ENCODE results near the gene LCA5L. TPM values are rescaled to one million over a fixed set of nuclear protein-coding genes. Genes with fewer than 3 reads are reported as not detected.
"Not testable (repeated sequence)": the region's sequence is repeated elsewhere in the genome, so short reads cannot be mapped to it uniquely, and the experiment has no call there.

LCA5L gene
- total RNA-seq, 1 experiment from 2014 or later, result 2.7 TPM

GRCh38 chr21:39387461-39388037 is 58.0 kb downstream of the LCA5L start:
- peak; percentile 80 for DNase-seq (ENCODE audit: low spot score)

DNA sequence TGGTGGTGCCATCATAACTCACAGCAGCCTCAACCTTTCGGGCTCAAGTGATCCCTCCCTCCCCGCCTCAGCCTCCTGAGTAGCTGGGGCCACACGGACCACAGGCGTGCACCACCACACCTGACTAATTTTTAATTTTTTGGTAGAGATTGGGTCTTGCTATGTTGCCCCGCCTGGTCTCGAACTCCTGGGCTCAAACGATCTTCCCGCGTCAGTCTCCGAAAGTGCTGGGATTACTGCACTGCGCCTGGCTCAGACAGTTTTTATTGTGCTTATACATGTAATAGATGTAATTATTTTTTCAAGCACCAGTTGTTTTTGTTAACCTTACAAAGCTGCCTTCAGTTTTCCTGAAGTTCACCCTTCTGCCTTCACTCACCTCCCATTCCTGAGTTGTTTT is 58.7 kb downstream of the LCA5L start:
- no peak for DNase-seq (ENCODE audit: low spot score)

- DNase-seq (ENCODE audit: low spot score), result no peak
Measured at GRCh38 chr21:39386194-39386593, 59.4 kb downstream of the LCA5L start.

- no peak for DNase-seq (ENCODE audit: low spot score)
Measured at GRCh38 chr21:39385299-39386145, 60.1 kb downstream of the LCA5L start.

DNA sequence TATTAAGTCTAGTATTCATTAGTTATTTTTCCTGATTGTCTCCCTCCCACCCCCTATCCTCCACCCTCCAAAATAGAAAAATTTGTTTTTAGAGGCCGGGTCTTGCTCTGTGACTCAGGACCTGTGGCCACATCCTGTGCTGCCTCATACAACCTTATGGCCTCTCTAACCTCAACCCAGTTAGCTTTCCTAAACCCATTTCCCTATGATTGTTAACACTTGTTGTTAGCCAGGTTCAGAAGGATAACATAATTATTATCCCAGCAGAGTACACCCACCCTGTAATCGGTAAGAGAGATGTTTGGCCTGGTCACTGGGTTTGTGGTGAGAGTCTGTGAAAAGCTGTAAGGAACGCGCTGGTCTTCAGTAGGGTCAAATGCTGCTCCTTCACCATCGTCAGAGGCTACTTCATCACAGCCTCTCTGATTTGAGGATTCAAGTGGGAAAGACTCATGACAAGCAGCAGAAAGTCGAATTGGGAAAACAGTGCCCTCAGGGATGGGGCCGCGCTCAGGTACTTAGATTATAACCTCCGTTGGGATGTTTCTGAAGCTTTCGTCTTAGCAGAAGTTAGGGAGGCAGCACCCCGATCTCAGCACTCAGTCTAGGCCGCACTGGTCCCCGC is 60.8 kb downstream of the LCA5L start:
- DNase-seq (ENCODE audit: low spot score), result peak; percentile 56

DNA sequence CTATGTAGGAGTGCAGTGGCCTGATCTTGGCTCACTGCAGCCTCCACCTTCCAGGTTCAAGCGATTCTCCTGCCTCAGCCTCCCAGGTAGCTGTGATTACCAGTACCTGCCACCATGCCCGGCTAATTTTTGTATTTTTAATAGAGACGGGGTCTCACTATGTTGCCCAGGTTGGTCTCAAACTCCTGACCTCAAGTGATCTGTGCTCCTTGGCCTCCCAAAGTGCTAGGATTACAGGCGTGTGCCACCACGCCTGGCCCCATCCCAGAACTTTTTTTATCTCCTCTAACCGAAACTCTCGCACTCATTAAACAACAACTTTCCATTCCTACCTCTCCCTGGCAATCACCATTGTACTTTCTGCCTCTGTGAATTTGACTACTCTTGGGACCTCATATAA is 63.5 kb downstream of the LCA5L start:
- not testable (repeated sequence) for DNase-seq (ENCODE audit: low spot score)

- peak; percentile 21 for DNase-seq (ENCODE audit: low spot score)
Measured at GRCh38 chr21:39381009-39381408, 64.6 kb downstream of the LCA5L start.

- DNase-seq (ENCODE audit: low spot score), result peak; percentile 93
Measured at GRCh38 chr21:39379986-39380891, 65.3 kb downstream of the LCA5L start.

- DNase-seq (ENCODE audit: low spot score), result peak; percentile 21
Measured at GRCh38 chr21:39377444-39378050, 68.0 kb downstream of the LCA5L start.

GRCh38 chr21:39375446-39375845 is 70.1 kb downstream of the LCA5L start:
- DNase-seq (ENCODE audit: low spot score), result no peak

- DNase-seq (ENCODE audit: low spot score), result no peak
Measured at GRCh38 chr21:39374046-39374445, 71.5 kb downstream of the LCA5L start.

- peak; percentile 37 for DNase-seq (ENCODE audit: low spot score)
Measured at GRCh38 chr21:39373634-39374033, 71.9 kb downstream of the LCA5L start.

GRCh38 chr21:39369896-39370288 is 75.7 kb downstream of the LCA5L start:
- not testable (repeated sequence) for DNase-seq (ENCODE audit: low spot score)

- no peak for DNase-seq (ENCODE audit: low spot score)
Measured at GRCh38 chr21:39367783-39368182, 77.8 kb downstream of the LCA5L start.

GRCh38 chr21:39366563-39366962 is 79.0 kb downstream of the LCA5L start:
- DNase-seq (ENCODE audit: low spot score), result no peak

DNA sequence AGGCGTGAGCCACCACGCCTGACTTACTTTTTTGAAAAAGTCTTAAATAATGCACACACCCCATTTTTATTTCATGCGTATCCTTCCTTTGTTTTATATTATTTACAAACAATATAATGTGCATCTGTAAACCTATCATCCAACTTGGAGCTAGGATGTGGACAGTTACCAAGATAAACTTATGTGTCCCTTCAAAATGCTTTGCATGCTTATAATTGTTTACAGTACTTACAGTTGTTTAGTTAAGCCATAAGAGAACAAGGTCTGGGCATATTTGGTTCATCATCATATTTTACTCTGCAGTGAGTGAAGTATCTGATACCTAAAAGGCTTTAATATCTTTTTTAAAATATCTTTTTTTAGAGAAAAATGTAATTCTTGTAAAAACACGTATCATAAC is 80.6 kb downstream of the LCA5L start:
- DNase-seq (ENCODE audit: low spot score), result no peak

DNA sequence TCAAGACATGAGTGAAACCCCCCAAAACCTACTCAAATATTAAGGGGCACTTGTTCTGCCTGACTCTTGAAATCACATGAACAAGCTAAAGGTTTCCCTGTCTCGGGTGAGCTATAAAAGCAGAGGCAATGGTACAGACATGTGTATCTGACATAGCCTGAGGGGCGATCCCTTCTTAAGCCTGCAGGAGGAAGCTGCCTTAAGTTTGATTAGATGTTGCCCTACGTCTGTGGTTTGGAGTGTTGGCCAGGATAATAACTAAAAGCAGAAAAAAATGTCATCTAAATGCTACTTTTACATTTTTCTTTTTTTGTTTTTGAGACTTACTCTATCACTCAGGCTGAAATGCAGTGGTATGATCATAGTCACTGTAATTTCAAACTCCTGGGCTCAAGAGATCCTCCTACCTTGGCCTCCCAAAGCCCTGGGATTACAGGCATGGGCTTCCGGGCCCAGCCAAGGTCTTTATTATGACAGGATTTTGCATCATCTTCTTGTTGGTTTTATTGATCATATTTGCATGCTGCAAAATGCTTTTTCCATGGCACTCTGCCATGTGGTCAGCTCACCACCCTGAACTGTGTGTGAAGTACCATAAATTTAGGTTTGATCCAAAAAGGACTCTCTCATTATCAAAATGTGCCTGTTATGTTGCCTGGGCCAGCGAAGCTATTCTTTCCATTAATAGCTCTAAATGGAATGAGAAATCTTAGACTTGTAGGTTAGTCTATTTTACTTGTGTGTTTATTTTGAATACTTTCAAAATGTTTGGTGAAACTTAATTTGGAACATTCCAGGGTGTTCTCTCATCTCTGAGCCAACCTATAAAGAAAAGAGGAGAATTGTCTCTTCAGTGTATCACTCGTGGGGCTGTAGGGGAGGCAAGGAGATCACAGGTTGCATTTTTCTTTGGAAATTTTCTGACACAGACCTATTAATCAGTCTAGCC is 81.7 kb downstream of the LCA5L start:
- DNase-seq (ENCODE audit: low spot score), result no peak

- no peak for DNase-seq (ENCODE audit: low spot score)
Measured at GRCh38 chr21:39362733-39363132, 82.8 kb downstream of the LCA5L start.

DNA sequence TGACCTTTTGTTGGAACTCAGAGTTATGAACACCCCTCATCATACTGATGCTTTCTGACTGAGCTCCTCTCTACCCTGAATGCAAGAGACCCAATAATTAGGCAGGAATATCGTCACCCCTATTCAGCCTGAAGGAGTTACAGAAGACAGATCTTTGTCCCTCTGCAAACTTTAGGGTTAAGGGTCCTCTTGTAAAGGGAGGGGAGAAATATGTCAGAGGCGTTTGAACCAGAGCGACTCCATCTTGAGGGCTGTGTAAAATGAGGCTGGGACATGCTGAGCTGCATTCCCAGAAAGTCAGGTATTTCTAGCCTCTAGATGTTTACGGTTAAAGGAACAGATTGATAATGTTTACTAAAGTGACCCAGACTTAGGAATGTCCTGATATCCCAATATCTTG is 86.2 kb downstream of the LCA5L start:
- no peak for DNase-seq (ENCODE audit: low spot score)

All from A172 (cell line).